GM13977 (cell line): ENCODE results near the gene STMN1.

Source experiments
- DNase-seq: peaks from one replicate; pipeline ENCODE4 v3.0.0; 2012; ENCODE audit warnings: low spot score
- CTCF ChIP-seq: IDR thresholded peaks from 2 replicates; pipeline ENCODE4 v1.5.1; 2012; ENCODE audit warnings: mild to moderate bottlenecking, control low read depth; ENCODE audit not compliant: insufficient read depth; ENCODE audit errors: extremely low read depth, missing control alignments
- in situ Hi-C: fragments of 300-500 bp; cut with MboI; formaldehyde crosslinking; loops from one replicate; pipeline ENCODE4 v1.12.0; 2022; ENCODE audit warnings: low sequenced_read_pairs, low pct_unique_long_range_greater_than_20kb, mixed read lengths, inconsistent platforms; ENCODE audit not compliant: unreplicated experiment

The STMN1 gene

GRCh38 chr1:25918615-25919014 lies 12.4 kb upstream of the STMN1 start:
- no peak for TF ChIP-seq CTCF
- no peak for DNase-seq
- in situ Hi-C loops = no loop called here

- no peak for TF ChIP-seq CTCF
- no peak for DNase-seq
Measured at GRCh38 chr1:25917996-25918395, 11.8 kb upstream of the STMN1 start.

GRCh38 chr1:25916460-25916859 lies 10.2 kb upstream of the STMN1 start:
- no peak for DNase-seq
- in situ Hi-C loops = no loop called here
- no peak for TF ChIP-seq CTCF

More at GRCh38 chr1:25917996-25918395, 11.8 kb upstream of the STMN1 start:
- in situ Hi-C loops = no loop called here

- TF ChIP-seq CTCF = no peak
- no peak for DNase-seq
- in situ Hi-C loops = no loop called here
Measured at GRCh38 chr1:25914074-25914995, 8.1 kb upstream of the STMN1 start.

- DNase-seq = no peak
- in situ Hi-C loops = no loop called here
- no peak for TF ChIP-seq CTCF
Measured at GRCh38 chr1:25913206-25913605, 7.0 kb upstream of the STMN1 start.

GRCh38 chr1:25912076-25912831 lies 6.0 kb upstream of the STMN1 start:
- in situ Hi-C loops = no loop called here
- DNase-seq = no peak
- TF ChIP-seq CTCF = no peak
